Left ventricle myocardium inferior (tissue), 1 donor: ENCODE data around the gene ADCY2. TPM values are rescaled to one million over a fixed set of nuclear protein-coding genes. Genes with fewer than 3 reads are reported as not detected.

Source experiments
- DNase-seq: peaks from one replicate; pipeline ENCODE4 v3.0.0-alpha.2; 2020
- H3K27ac ChIP-seq: fragments of 200-600 bp; replicated peaks from 2 replicates; pipeline ENCODE4 v1.8.0; 2021
- H3K27me3 ChIP-seq: fragments of 200-600 bp; 2 replicates; pipeline ENCODE4 v1.8.0; 2021; ENCODE audit warnings: low read depth
- H3K36me3 ChIP-seq: fragments of 200-600 bp; 2 replicates; pipeline ENCODE4 v1.8.0; 2021
- H3K4me1 ChIP-seq: fragments of 200-600 bp; 2 replicates; pipeline ENCODE4 v1.8.0; 2021
- H3K4me3 ChIP-seq: fragments of 200-600 bp; 2 replicates; pipeline ENCODE4 v1.8.0; 2021; ENCODE audit warnings: mild to moderate bottlenecking, moderate library complexity
- H3K9me3 ChIP-seq: fragments of 200-600 bp; replicated peaks from 2 replicates; pipeline ENCODE4 v1.8.0; 2021
- intact Hi-C: fragments of 100-400 bp; cut with micrococcal nuclease; formaldehyde crosslinking; loops from one replicate; pipeline ENCODE4 v1.11.0; 2022
- total RNA-seq: library from RNA; stranded (reverse); fragmentation: NEBNext Ultra II Directional; extraction: Animal tissue kit (Norgen Biotek cat#: 25700); gene quantifications from one replicate; pipeline ENCODE4 v1.2.1, GENCODE V29; 2021
- TF ChIP-seq, protein P1 (sequence below): fragments of 200-600 bp; IDR thresholded peaks from 2 replicates; pipeline ENCODE4 v1.8.0; 2021; ENCODE audit warnings: antibody characterized with exemption, mild to moderate bottlenecking, borderline replicate concordance
- donor health status: DM: no; HTN: yes; CAD: no; lungs with severe emphysema.

Gene ADCY2
- total RNA-seq, 1 donor from 2014 or later, result 0.30 TPM

DNA sequence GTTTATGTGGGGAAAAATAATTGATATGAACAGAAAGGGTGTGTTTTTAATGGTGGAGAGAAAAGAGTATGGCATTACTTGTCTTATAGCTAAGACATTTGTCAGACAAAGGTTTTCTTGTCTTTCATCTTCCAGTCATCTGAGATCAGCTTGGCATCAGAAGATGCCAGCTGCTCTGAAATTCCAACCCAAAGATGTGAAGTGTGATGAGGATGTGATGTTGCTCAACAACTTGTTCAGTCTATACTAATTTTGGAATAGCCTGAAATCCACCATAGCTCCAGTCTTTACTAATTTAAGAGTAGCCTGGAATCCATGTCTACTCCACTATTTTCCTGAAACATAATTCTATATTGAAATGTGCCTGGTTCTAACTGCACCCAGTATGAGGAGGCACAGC lies 272.7 kb downstream of the ADCY2 start:
- no peaks in the 10 kb centered on the region for H3K4me1 ChIP-seq
- H3K9me3 ChIP-seq, result no peaks in the 10 kb centered on the region
- H3K4me3 ChIP-seq, result no peak overlapping the region
- no peak overlapping the region for H3K27ac ChIP-seq
- intact Hi-C loops, result no loop called here
- H3K36me3 ChIP-seq, result no peaks in the 10 kb centered on the region
- no peak for DNase-seq
- no peaks in the 10 kb centered on the region for H3K27me3 ChIP-seq
- TF ChIP-seq, protein P1, sequence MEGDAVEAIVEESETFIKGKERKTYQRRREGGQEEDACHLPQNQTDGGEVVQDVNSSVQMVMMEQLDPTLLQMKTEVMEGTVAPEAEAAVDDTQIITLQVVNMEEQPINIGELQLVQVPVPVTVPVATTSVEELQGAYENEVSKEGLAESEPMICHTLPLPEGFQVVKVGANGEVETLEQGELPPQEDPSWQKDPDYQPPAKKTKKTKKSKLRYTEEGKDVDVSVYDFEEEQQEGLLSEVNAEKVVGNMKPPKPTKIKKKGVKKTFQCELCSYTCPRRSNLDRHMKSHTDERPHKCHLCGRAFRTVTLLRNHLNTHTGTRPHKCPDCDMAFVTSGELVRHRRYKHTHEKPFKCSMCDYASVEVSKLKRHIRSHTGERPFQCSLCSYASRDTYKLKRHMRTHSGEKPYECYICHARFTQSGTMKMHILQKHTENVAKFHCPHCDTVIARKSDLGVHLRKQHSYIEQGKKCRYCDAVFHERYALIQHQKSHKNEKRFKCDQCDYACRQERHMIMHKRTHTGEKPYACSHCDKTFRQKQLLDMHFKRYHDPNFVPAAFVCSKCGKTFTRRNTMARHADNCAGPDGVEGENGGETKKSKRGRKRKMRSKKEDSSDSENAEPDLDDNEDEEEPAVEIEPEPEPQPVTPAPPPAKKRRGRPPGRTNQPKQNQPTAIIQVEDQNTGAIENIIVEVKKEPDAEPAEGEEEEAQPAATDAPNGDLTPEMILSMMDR, result no peak

DNA sequence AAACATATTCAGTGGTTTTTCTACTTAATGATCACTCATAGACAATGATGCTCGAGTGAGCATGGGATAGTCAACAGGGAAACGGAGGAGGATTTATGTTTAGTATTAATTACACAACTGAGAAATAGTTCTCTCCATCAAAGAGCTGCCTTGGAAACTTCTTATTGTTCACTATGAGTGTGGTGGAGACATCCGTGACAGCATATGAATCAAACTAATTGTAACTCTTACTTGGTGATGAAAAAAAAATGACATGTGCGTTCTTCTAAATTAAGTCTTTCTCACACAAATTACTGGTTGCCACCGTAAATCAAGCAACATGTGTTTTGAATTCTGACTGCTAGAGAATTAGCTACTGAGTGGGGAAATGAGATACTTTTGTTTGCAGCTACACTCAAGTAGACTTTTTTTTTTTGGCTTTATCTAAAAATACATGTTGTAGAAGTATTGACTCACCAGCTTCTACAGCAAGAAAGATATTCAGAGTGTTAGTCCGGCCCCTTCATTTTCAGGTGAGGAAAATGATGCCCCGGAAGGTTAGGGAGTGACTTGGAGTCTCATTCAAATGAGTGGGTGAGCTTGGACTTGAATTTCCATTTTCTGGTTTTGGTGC lies 275.5 kb downstream of the ADCY2 start:
- no peak for DNase-seq
- H3K4me3 ChIP-seq, result no peak overlapping the region
- H3K27ac ChIP-seq, result no peak overlapping the region
- intact Hi-C loops, result no loop called here
- no peaks in the 10 kb centered on the region for H3K4me1 ChIP-seq
- no peaks in the 10 kb centered on the region for H3K27me3 ChIP-seq
- H3K9me3 ChIP-seq, result no peaks in the 10 kb centered on the region
- TF ChIP-seq, protein P1, result no peak
- no peaks in the 10 kb centered on the region for H3K36me3 ChIP-seq

DNA sequence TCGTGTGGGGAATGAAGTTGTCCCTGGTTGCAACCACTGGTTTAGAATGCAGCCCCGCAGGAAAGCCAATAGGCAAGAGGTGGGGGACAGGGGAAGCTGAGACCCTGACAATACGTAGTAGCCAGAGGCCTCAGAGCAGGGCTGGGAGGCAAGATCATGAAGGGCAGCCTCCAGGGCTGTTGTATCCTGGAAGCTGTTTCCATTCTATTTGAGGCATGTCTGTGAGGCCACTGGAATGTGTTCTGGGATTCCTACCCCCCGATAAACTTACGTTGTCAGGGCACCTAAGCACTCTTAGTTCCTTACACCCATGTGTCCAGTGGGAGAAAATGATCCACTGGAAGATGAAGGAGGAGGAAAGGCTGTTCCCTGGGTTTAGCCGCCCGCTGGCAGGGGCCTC lies 277.7 kb downstream of the ADCY2 start:
- intact Hi-C loops, result no loop called here
- no peaks in the 10 kb centered on the region for H3K36me3 ChIP-seq
- H3K4me3 ChIP-seq, result no peak overlapping the region
- no peak overlapping the region for H3K27ac ChIP-seq
- DNase-seq, result no peak
- no peaks in the 10 kb centered on the region for H3K4me1 ChIP-seq
- no peaks in the 10 kb centered on the region for H3K9me3 ChIP-seq
- TF ChIP-seq, protein P1, result no peak
- no peaks in the 10 kb centered on the region for H3K27me3 ChIP-seq

DNA sequence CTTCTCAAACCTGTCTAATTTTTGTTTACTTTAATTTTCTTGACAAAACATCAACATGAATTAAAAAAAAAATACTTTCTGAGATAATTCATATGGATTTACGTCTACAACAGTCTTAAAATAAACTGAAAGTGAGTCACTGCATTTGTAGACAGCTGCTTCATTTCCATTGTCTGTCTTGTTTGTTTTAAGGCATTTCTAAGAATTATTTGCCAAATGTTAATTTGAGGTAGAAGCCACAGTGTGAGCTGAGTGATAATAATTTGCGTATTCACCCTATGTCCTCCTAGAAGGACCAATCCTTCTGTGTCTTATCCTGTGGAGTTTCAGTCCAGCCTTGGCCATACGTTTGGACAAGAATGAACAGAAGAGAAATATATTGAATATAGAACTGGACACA lies 280.5 kb downstream of the ADCY2 start:
- H3K27me3 ChIP-seq, result no peaks in the 10 kb centered on the region
- no peaks in the 10 kb centered on the region for H3K36me3 ChIP-seq
- intact Hi-C loops, result no loop called here
- no peaks in the 10 kb centered on the region for H3K4me1 ChIP-seq
- DNase-seq, result no peak
- H3K27ac ChIP-seq, result no peak overlapping the region
- no peaks in the 10 kb centered on the region for H3K9me3 ChIP-seq
- H3K4me3 ChIP-seq, result no peak overlapping the region
- TF ChIP-seq, protein P1, result no peak

DNA sequence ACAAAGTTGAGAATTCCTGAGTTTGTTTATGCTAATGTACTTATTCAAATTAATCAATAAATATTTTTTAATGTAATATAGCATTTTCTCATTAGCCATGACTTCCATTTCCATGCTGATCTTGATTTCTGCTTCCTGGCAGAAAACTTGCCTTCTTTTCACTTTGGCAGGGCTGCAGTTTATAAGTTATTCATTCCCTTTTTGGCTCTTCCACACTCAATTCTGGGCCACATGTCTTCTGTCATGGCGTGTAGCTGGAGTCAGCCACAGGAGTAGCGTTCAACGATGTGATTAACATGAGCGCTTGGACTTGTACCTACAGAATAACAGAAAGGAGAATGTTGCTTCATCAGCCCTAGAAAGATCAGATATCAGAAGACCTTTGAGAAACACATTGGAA lies 282.1 kb downstream of the ADCY2 start:
- TF ChIP-seq, protein P1, result no peak
- H3K27me3 ChIP-seq, result peaks cover 6% of the 10 kb centered on the region
- no peaks in the 10 kb centered on the region for H3K9me3 ChIP-seq
- H3K4me1 ChIP-seq, result no peaks in the 10 kb centered on the region
- no peak overlapping the region for H3K27ac ChIP-seq
- intact Hi-C loops, result no loop called here
- H3K4me3 ChIP-seq, result no peak overlapping the region
- H3K36me3 ChIP-seq, result no peaks in the 10 kb centered on the region
- no peak for DNase-seq

DNA sequence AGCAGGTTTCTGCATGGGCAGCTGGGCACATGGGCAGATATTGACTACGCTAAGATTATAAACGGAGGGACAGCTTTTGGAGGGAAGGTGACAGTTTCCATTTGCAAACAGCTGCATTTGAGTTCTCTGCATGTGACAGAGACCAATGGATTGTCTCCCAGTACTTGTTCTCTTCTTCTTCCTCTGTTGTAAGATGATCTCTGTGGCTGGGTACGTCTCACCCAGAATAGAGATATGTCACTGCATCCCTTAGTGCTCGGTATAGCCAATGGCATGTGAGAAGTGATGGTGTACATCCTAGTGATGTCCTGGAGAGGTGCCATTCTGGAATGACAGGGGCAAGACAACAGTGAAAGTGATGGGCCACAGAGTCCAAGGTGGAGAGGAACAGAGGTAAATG lies 283.7 kb downstream of the ADCY2 start:
- Histone ChIP-seq H3K4me3 (no peak overlapping the region), H3K27ac (no peak overlapping the region), H3K4me1 (no peaks in the 10 kb centered on the region), H3K27me3 (peaks cover 17% of the 10 kb centered on the region), H3K36me3 (no peaks in the 10 kb centered on the region), H3K9me3 (no peaks in the 10 kb centered on the region)
- DNase-seq, result no peak
- intact Hi-C loops, result no loop called here
- TF ChIP-seq, protein P1, result no peak
